ENCODE results near the gene TACR1.
"Not testable (repeated sequence)": the region's sequence is repeated elsewhere in the genome, so short reads cannot be mapped to it uniquely, and the experiment has no call there.

TACR1 gene

GRCh38 chr2:75094405-75094804 lies 104.9 kb downstream of the TACR1 start:
- in situ Hi-C loops (cut with MboI; ENCODE audit: low sequenced_read_pairs) = no loop called here

DNA sequence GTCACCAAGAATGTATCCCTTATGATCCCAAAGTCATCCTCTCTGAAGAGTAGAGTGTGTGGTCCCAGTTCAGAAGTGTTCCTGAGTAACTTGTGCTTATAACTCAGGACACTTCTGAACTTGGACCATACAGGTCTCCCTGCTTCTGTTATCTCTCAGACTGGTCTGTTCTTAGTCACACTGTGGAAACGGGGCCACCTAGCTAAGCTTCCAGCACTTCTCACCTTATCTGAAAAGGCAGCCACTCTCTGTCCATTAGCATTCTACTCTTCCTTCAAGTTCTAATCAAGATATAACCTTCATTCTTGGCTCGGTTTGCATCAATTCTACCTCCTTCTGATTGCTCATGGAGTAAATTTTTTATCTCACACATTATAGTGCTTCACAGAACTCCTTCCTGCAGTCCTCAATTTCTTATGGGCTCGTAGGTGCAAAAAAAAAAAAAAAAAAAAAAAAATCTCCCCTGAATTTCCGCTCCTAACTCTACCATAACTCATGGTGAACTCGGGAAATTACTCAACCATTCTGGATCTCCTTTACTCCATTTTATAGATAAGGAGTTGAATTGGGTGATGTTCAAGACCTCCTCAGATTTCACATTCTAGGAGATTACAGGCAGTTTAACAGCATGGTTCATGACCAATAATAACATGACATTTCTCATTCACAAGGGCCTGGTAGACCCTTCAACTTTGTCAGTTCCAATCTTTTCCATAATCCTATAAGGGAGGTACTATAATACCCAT lies 108.4 kb downstream of the TACR1 start:
- in situ Hi-C loops (cut with MboI; ENCODE audit: low sequenced_read_pairs) = no loop called here

GRCh38 chr2:75089471-75089870 lies 109.8 kb downstream of the TACR1 start:
- in situ Hi-C loops (cut with MboI; ENCODE audit: low sequenced_read_pairs) = no loop called here

DNA sequence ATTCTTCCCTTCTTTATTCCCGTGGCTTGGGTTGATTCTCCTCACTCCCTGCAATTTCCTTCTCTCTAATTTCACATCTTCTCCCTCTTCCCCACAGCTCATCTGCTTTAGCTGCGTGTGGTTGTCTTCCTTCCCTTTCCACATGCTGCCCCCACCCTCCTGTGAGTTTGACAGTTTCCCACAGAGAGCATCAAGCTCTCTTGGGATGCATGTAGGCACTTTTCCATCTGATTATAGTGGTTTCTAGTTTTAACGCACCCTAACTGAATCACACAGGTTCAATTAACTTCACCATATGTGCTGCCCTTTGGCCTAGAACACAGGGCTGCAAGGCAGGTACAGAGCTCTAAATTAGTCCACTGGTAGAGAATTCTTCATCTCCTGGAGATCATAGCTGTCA lies 110.5 kb downstream of the TACR1 start:
- in situ Hi-C loops (cut with MboI; ENCODE audit: low sequenced_read_pairs) = no loop called here

DNA sequence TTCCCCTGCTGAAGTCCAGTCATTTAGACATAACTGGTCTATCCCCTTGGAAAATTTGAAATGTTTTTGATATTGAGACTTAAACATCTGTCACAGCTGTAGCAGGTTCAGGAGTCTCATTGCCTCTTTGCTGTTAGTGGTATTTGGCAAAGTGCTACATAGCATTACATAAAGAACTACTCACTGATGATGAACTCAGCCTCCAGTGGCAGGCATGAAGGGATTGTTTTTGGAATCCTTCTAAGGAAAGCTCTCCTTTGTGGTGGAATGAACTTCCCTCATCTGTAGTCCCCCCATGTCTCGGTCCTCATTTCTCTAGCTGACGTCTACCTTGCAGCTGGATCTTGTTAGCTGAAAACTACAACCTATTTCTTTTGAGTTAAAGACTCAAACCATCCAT lies 111.6 kb downstream of the TACR1 start:
- in situ Hi-C loops (cut with MboI; ENCODE audit: low sequenced_read_pairs) = no loop called here

GRCh38 chr2:75079575-75079974 lies 119.7 kb downstream of the TACR1 start:
- in situ Hi-C loops (cut with MboI; ENCODE audit: low sequenced_read_pairs) = no loop called here

- in situ Hi-C loops (cut with MboI; ENCODE audit: low sequenced_read_pairs) = no loop called here
Observed at GRCh38 chr2:75077909-75078308, 121.4 kb downstream of the TACR1 start.

GRCh38 chr2:75076088-75076487 lies 123.2 kb downstream of the TACR1 start:
- in situ Hi-C loops (cut with MboI; ENCODE audit: low sequenced_read_pairs) = no loop called here

GRCh38 chr2:75074708-75075107 lies 124.6 kb downstream of the TACR1 start:
- in situ Hi-C loops (cut with MboI; ENCODE audit: low sequenced_read_pairs) = no loop called here

DNA sequence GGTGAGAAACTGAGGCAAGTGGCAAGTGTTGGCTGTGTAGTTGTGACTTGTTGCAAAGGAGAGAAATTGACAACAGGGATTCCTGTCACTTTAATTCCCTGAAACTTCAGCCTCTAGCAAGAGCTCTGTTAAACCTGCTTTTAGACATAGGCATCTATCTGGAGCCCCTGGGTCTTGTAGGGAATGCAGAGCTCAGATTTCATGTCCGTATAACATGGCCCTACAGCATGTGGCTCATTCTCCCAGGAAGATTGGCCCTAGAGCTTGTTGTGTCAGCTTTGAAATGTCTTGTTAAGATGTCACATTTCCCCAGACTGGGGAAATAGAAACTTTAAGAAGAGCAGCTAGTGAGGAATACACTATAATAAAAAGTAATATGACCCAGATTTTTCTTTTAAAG lies 125.1 kb downstream of the TACR1 start:
- in situ Hi-C loops (cut with MboI; ENCODE audit: low sequenced_read_pairs) = no loop called here

GRCh38 chr2:75071766-75072165 lies 127.6 kb downstream of the TACR1 start:
- in situ Hi-C loops (cut with MboI; ENCODE audit: low sequenced_read_pairs) = no loop called here

- in situ Hi-C loops (cut with MboI; ENCODE audit: low sequenced_read_pairs) = no loop called here
Observed at GRCh38 chr2:75068546-75068945, 130.8 kb downstream of the TACR1 start.

- in situ Hi-C loops (cut with MboI; ENCODE audit: low sequenced_read_pairs) = no loop called here
Observed at GRCh38 chr2:75067506-75067905, 131.8 kb downstream of the TACR1 start.

GRCh38 chr2:75066121-75066902 lies 133.0 kb downstream of the TACR1 start:
- in situ Hi-C loops (cut with MboI; ENCODE audit: low sequenced_read_pairs) = no loop called here

- in situ Hi-C loops (cut with MboI; ENCODE audit: low sequenced_read_pairs) = no loop called here
Observed at GRCh38 chr2:75065402-75066008, 133.8 kb downstream of the TACR1 start.

- in situ Hi-C loops (cut with MboI; ENCODE audit: low sequenced_read_pairs) = no loop called here
Observed at GRCh38 chr2:75064691-75065396, 134.5 kb downstream of the TACR1 start.

DNA sequence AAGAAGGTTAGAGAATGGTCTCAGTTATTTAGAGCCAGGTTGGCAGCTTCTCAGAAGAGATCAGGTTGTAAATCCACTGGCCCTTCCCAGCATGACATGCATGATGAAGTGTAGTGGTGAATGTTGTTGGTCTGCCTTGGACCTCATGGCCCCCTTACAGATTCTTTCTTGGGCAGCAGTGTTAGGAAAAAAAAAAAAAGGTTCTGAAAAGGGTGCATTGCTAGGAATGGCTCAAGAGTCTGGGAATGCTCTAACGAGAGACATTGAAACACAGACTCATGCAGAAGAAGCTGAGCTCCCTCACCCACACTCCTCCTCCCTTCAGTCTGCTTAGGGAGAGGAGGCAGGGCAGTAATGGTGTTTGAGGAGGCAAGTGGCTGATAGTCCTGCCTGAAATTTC lies 135.4 kb downstream of the TACR1 start:
- in situ Hi-C loops (cut with MboI; ENCODE audit: low sequenced_read_pairs) = no loop called here

DNA sequence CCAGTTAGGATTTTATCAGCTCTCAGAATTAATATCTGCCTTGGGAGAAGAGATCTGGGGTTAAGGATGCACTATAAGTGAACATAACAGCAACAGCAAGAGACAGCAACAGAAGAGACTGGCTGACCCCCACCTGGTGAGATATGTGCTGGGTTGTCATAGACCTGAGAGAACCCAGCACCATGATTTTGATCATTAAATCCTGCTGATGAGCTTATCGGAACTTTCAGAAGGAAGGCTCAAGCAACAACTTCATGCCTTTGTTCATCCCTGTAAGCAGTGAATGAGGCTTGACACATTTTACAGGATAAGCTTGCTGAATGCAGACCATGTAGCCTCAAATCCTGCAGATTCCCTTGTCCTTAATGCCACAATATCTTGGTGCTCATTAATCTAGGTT lies 140.9 kb downstream of the TACR1 start:
- in situ Hi-C loops (cut with MboI; ENCODE audit: low sequenced_read_pairs) = no loop called here

DNA sequence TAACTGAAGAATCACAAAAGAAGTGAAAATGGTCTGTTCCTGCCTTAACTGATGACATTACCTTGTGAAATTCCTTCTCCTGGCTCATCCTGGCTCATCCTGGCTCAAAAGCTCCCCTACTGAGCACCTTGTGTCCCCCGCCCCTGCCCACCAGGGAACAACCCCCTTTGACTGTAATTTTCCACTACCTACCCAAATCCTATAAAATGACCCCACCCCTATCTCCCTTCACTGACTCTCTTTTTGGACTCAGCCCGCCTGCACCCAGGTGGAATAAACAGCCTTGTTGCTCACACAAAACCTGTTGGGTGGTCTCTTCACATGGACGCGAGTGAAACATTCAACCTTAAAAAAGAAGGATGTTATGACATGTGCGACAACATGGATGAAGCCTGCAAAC lies 142.2 kb downstream of the TACR1 start:
- in situ Hi-C loops (cut with MboI; ENCODE audit: low sequenced_read_pairs) = not testable (repeated sequence)

GRCh38 chr2:75055820-75056675 lies 143.3 kb downstream of the TACR1 start:
- in situ Hi-C loops (cut with MboI; ENCODE audit: low sequenced_read_pairs) = no loop called here
